ENCODE measurements around the gene ELP5.

- TF ChIP-seq CTCF (IDR thresholded peaks at IDR 0.05) = no peak
- no peak for TF ChIP-seq POLR2A (IDR thresholded peaks at IDR 0.05)
- no peak for TF ChIP-seq EP300 (IDR thresholded peaks at IDR 0.05)
- no peak for TF ChIP-seq POLR2AphosphoS5 (IDR thresholded peaks at IDR 0.05)
Observed at GRCh38 chr17:7260151-7260550, 8.1 kb downstream of the ELP5 start.
